Astrocyte (in vitro differentiated cells and primary cell): Measurements from ENCODE around the gene GRK3. TPM values are rescaled to one million over a fixed set of nuclear protein-coding genes. Genes with fewer than 3 reads are reported as not detected.

Source experiments
- DNase-seq: peaks from one replicate; pipeline ENCODE4 v3.0.0-alpha.2; 2010; ENCODE audit warnings: low read depth
- FAIRE-seq: peaks from 2 replicates; lab custom pipeline; 2011; peaks lifted over from hg19 to GRCh38; lab: Jason Lieb, UNC
- H2AFZ ChIP-seq: 2 replicates; pipeline ENCODE4 v1.6.0; 2012; ENCODE audit warnings: low read depth, low read length, inconsistent platforms
- H3K27ac ChIP-seq: 2 replicates; pipeline ENCODE4 v1.5.1; 2011; ENCODE audit warnings: low read depth, low read length, inconsistent platforms
- H3K27me3 ChIP-seq: 2 replicates; pipeline ENCODE4 v1.6.0; 2011; ENCODE audit warnings: low read length, inconsistent platforms; ENCODE audit not compliant: insufficient read depth
- H3K36me3 ChIP-seq: 2 replicates; pipeline ENCODE4 v1.5.1; 2011; ENCODE audit warnings: low read length, inconsistent platforms; ENCODE audit not compliant: insufficient read depth
- H3K4me1 ChIP-seq: 2 replicates; pipeline ENCODE4 v1.5.1; 2011; ENCODE audit warnings: low read length, inconsistent platforms; ENCODE audit not compliant: insufficient read depth
- H3K4me2 ChIP-seq: 2 replicates; pipeline ENCODE4 v1.6.0; 2012; ENCODE audit warnings: low read length, inconsistent platforms
- H3K4me3 ChIP-seq: 2 replicates; pipeline ENCODE4 v1.5.1; 2011; ENCODE audit warnings: low read depth, mild to moderate bottlenecking, low read length, inconsistent platforms; ENCODE audit not compliant: insufficient read depth
- H3K79me2 ChIP-seq: 2 replicates; pipeline ENCODE4 v1.6.0; 2012; ENCODE audit warnings: mild to moderate bottlenecking, low read length, inconsistent platforms; ENCODE audit not compliant: insufficient read depth
- H3K9ac ChIP-seq: 2 replicates; pipeline ENCODE4 v1.6.0; 2012; ENCODE audit warnings: mild to moderate bottlenecking, low read length, inconsistent platforms
- H3K9me3 ChIP-seq: 2 replicates; pipeline ENCODE4 v1.5.1; 2012; ENCODE audit warnings: low read depth, mild to moderate bottlenecking, low read length, inconsistent platforms; ENCODE audit not compliant: insufficient read depth
- H4K20me1 ChIP-seq: 2 replicates; pipeline ENCODE4 v1.6.0; 2012; ENCODE audit warnings: low read length, inconsistent platforms; ENCODE audit not compliant: insufficient read depth
- H3K27ac Mint-ChIP-seq: one replicate; pipeline ENCODE4 v1.8.0; 2021; ENCODE audit warnings: mild to moderate bottlenecking, mixed read lengths; ENCODE audit not compliant: unreplicated experiment
- H3K27me3 Mint-ChIP-seq: one replicate; pipeline ENCODE4 v1.8.0; 2021; ENCODE audit warnings: low read depth, mixed read lengths; ENCODE audit not compliant: unreplicated experiment
- H3K36me3 Mint-ChIP-seq: one replicate; pipeline ENCODE4 v1.8.0; 2021; ENCODE audit warnings: low read depth, mixed read lengths; ENCODE audit not compliant: unreplicated experiment
- H3K4me1 Mint-ChIP-seq: one replicate; pipeline ENCODE4 v1.8.0; 2021; ENCODE audit warnings: low read depth, mixed read lengths; ENCODE audit not compliant: unreplicated experiment
- H3K4me3 Mint-ChIP-seq: one replicate; pipeline ENCODE4 v1.8.0; 2021; ENCODE audit warnings: mild to moderate bottlenecking, moderate library complexity, mixed read lengths; ENCODE audit not compliant: unreplicated experiment
- H3K9me3 Mint-ChIP-seq: one replicate; pipeline ENCODE4 v1.8.0; 2021; ENCODE audit warnings: mild to moderate bottlenecking, mixed read lengths; ENCODE audit not compliant: unreplicated experiment
- EZH2 ChIP-seq: IDR thresholded peaks from 2 replicates; pipeline ENCODE4 v1.6.1; 2012; ENCODE audit warnings: mild to moderate bottlenecking, low read length, inconsistent platforms; ENCODE audit not compliant: insufficient read depth
- total RNA-seq: library from RNA; stranded (reverse); gene quantifications from 2 replicates; pipeline ENCODE4 v1.2.1, GENCODE V29; 2021
- TF ChIP-seq, protein P1 (sequence below): IDR thresholded peaks from 2 replicates; pipeline ENCODE4 v1.5.1; 2011; ENCODE audit warnings: low read depth, mild to moderate bottlenecking, inconsistent platforms, low read length, moderate library complexity; ENCODE audit not compliant: insufficient read depth

GRK3 gene
- total RNA-seq, 1 donor from 2014 or later: 7.2 TPM

DNA sequence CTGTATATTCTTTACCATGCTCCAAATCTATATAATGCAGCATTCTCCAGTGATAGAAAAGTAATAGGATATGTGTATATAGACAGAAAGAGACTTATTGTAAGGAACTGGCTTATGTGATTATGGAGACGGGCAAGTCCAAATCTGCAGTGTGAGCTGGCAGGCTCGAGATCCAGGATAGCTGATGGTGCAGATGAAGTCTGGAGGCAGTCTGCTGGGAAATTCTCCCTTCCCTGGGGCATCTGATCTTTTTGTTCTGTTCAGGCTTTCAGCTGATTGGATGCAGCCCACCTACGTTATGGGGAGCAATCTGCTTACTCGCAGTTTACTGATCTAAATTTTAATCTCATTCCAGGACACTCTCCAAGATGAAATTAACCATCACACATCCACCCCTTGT is 73.2 kb downstream of the GRK3 start:
- FAIRE-seq (no peak), DNase-seq (no peak)
- no peak overlapping the region for H3K9ac ChIP-seq
- H3K4me2 ChIP-seq: no peak overlapping the region
- H3K27me3 ChIP-seq: no peaks in the 10 kb centered on the region
- H3K4me1 Mint-ChIP-seq: peaks cover 3% of the 10 kb centered on the region
- H3K27me3 Mint-ChIP-seq: no peaks in the 10 kb centered on the region
- H3K9me3 Mint-ChIP-seq: peaks cover 1% of the 10 kb centered on the region
- no peaks in the 10 kb centered on the region for H3K79me2 ChIP-seq
- TF ChIP-seq EZH2: no peak
- H3K4me3 ChIP-seq: no peak overlapping the region
- peaks cover 3% of the 10 kb centered on the region for H4K20me1 ChIP-seq
- H2AFZ ChIP-seq: no peak overlapping the region
- H3K27ac Mint-ChIP-seq: no peak overlapping the region
- no peaks in the 10 kb centered on the region for H3K36me3 ChIP-seq
- H3K9me3 ChIP-seq: no peaks in the 10 kb centered on the region
- H3K4me1 ChIP-seq: no peaks in the 10 kb centered on the region
- H3K27ac ChIP-seq: no peak overlapping the region
- peaks cover 2% of the 10 kb centered on the region for H3K36me3 Mint-ChIP-seq
- no peak overlapping the region for H3K4me3 Mint-ChIP-seq

DNA sequence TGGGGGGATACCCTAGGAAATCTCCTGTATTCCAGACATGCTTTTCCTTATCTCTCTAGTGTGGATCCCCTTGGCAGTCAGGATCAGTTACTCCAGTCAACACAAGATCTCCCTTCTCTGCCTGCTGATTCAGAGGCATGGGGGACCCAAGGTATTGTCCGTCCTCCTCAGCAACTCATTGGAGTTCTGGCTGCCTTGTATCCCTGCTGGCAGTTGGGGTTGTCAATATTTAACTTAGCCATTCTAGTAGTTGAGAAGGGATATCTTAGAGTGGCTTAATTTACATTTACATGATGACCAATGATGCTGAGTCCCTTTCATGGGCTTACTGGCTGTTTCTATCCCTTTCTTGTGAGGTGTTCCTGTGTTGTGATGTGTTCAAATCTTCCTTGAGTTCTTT is 74.2 kb downstream of the GRK3 start:
- DNase-seq: no peak
- no peak overlapping the region for H3K9ac ChIP-seq
- H3K9me3 Mint-ChIP-seq: peaks cover 1% of the 10 kb centered on the region
- H3K27ac Mint-ChIP-seq: no peak overlapping the region
- no peak overlapping the region for H3K4me2 ChIP-seq
- FAIRE-seq: no peak
- H3K79me2 ChIP-seq: no peaks in the 10 kb centered on the region
- peaks cover 2% of the 10 kb centered on the region for H3K36me3 Mint-ChIP-seq
- H4K20me1 ChIP-seq: peaks cover 3% of the 10 kb centered on the region
- H3K4me3 Mint-ChIP-seq: no peak overlapping the region
- no peak overlapping the region for H2AFZ ChIP-seq
- H3K4me1 Mint-ChIP-seq: peaks cover 11% of the 10 kb centered on the region
- H3K36me3 ChIP-seq: no peaks in the 10 kb centered on the region
- no peaks in the 10 kb centered on the region for H3K9me3 ChIP-seq
- H3K27me3 Mint-ChIP-seq: no peaks in the 10 kb centered on the region
- no peak overlapping the region for H3K4me3 ChIP-seq
- H3K4me1 ChIP-seq: no peaks in the 10 kb centered on the region
- TF ChIP-seq, protein P1, sequence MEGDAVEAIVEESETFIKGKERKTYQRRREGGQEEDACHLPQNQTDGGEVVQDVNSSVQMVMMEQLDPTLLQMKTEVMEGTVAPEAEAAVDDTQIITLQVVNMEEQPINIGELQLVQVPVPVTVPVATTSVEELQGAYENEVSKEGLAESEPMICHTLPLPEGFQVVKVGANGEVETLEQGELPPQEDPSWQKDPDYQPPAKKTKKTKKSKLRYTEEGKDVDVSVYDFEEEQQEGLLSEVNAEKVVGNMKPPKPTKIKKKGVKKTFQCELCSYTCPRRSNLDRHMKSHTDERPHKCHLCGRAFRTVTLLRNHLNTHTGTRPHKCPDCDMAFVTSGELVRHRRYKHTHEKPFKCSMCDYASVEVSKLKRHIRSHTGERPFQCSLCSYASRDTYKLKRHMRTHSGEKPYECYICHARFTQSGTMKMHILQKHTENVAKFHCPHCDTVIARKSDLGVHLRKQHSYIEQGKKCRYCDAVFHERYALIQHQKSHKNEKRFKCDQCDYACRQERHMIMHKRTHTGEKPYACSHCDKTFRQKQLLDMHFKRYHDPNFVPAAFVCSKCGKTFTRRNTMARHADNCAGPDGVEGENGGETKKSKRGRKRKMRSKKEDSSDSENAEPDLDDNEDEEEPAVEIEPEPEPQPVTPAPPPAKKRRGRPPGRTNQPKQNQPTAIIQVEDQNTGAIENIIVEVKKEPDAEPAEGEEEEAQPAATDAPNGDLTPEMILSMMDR: no peak
- TF ChIP-seq EZH2: no peak
- no peaks in the 10 kb centered on the region for H3K27me3 ChIP-seq
- H3K27ac ChIP-seq: no peak overlapping the region

DNA sequence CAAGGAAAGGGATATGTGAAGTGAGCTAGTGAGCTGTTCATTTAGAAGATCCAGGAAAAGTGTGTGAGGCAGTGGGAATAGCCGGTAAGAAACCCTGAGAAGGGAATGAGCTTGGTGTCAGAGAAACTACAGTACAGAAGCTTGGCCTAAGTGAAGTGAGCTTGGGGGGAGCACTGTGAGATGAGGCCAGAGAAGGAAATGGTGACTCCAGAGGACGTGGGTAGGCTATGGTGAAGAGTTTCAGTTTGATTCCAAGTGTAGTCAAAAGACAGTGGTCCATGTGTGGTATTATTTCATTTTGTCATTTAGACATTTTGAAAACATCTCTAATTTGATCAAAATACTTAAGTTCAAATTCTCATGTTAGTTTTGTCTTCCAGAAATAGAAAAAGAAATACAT is 77.2 kb downstream of the GRK3 start:
- Histone ChIP-seq H3K27me3 (no peaks in the 10 kb centered on the region), H3K79me2 (no peaks in the 10 kb centered on the region), H3K4me1 (peaks cover 13% of the 10 kb centered on the region), H3K36me3 (no peaks in the 10 kb centered on the region), H3K9me3 (no peaks in the 10 kb centered on the region), H2AFZ (no peak overlapping the region), H3K27ac (no peak overlapping the region), H4K20me1 (peaks cover 3% of the 10 kb centered on the region), H3K9ac (no peak overlapping the region), H3K4me2 (no peak overlapping the region), H3K4me3 (no peak overlapping the region)
- Mint-ChIP-seq H3K27ac (peak overlapping the region; percentile 1), H3K36me3 (peaks cover 2% of the 10 kb centered on the region), H3K4me3 (no peak overlapping the region), H3K9me3 (peaks cover 1% of the 10 kb centered on the region), H3K4me1 (peaks cover 28% of the 10 kb centered on the region), H3K27me3 (no peaks in the 10 kb centered on the region)
- FAIRE-seq (no peak), DNase-seq (no peak)
- TF ChIP-seq EZH2: no peak
- TF ChIP-seq, protein P1: no peak
